OCI-LY1 (cell line): ENCODE measurements around the gene ARR3.

Experiments used
- H2AFZ ChIP-seq: fragments of 200-600 bp; sonication (generic), shearing (Covaris generic); 2 replicates; pipeline ENCODE4 v1.6.0; 2014; ENCODE audit warnings: antibody characterized with exemption, mild to moderate bottlenecking, low read length
- H3F3A ChIP-seq: fragments of 200-600 bp; sonication (generic), shearing (Covaris generic); 2 replicates; pipeline ENCODE4 v1.6.0; 2014; ENCODE audit warnings: mild to moderate bottlenecking, antibody characterized with exemption, low read length, moderate library complexity; ENCODE audit not compliant: insufficient read depth
- H3K27ac ChIP-seq: fragments of 200-600 bp; sonication (generic); 2 replicates; pipeline ENCODE4 v1.5.1; 2014; ENCODE audit warnings: low read length, mixed run types, mild to moderate bottlenecking, low read depth; ENCODE audit not compliant: poor library complexity, severe bottlenecking
- H3K27me3 ChIP-seq: fragments of 200-600 bp; sonication (generic); 2 replicates; pipeline ENCODE4 v1.6.0; 2014; ENCODE audit warnings: antibody characterized with exemption, mild to moderate bottlenecking, low read length, moderate library complexity; ENCODE audit not compliant: insufficient read depth
- H3K36me3 ChIP-seq: fragments of 200-600 bp; sonication (generic); 2 replicates; pipeline ENCODE4 v1.6.1; 2014; ENCODE audit warnings: mild to moderate bottlenecking, antibody characterized with exemption, low read length, moderate library complexity, mixed read lengths; ENCODE audit not compliant: insufficient read depth
- H3K4me1 ChIP-seq: fragments of 200-600 bp; sonication (generic); 2 replicates; pipeline ENCODE4 v1.5.1; 2014; ENCODE audit warnings: mild to moderate bottlenecking, low read length, moderate library complexity; ENCODE audit not compliant: insufficient read depth, severe bottlenecking
- H3K4me2 ChIP-seq: fragments of 200-600 bp; sonication (generic), shearing (Covaris generic); 2 replicates; pipeline ENCODE4 v1.6.1; 2014; ENCODE audit warnings: low read length
- H3K4me3 ChIP-seq: fragments of 200-600 bp; sonication (generic); 2 replicates; pipeline ENCODE4 v1.5.1; 2014; ENCODE audit warnings: low read length, low read depth, mild to moderate bottlenecking, mixed read lengths; ENCODE audit not compliant: poor library complexity, severe bottlenecking
- H3K79me2 ChIP-seq: fragments of 200-600 bp; shearing (Covaris generic); 2 replicates; pipeline ENCODE4 v1.6.1; 2016; ENCODE audit warnings: mixed run types, low read length, mixed read lengths; ENCODE audit not compliant: insufficient read depth
- H3K9ac ChIP-seq: fragments of 200-600 bp; sonication (generic), shearing (Covaris generic); 2 replicates; pipeline ENCODE4 v1.6.1; 2014; ENCODE audit warnings: mild to moderate bottlenecking, low read length, mixed read lengths
- H3K9me2 ChIP-seq: fragments of 200-600 bp; sonication (generic), shearing (Covaris generic); 2 replicates; pipeline ENCODE4 v1.6.1; 2014; ENCODE audit warnings: low read depth, mild to moderate bottlenecking, low read length, mixed read lengths
- H3K9me3 ChIP-seq: fragments of 200-600 bp; shearing (Covaris generic); 2 replicates; pipeline ENCODE4 v1.6.1; 2014; ENCODE audit warnings: low read length, mixed read lengths
- H4K20me1 ChIP-seq: fragments of 200-600 bp; sonication (generic), shearing (Covaris generic); 2 replicates; pipeline ENCODE4 v1.6.0; 2016; ENCODE audit warnings: mild to moderate bottlenecking, low read length; ENCODE audit not compliant: insufficient read depth
- CTCF ChIP-seq: fragments of 200-600 bp; sonication (generic), shearing (Covaris generic); IDR thresholded peaks from 2 replicates; pipeline ENCODE4 v1.5.1; 2017; ENCODE audit warnings: mild to moderate bottlenecking, antibody characterized with exemption, low read length, moderate library complexity, mixed read lengths
- EZH2 ChIP-seq: fragments of 200-600 bp; sonication (generic), shearing (Covaris generic); IDR thresholded peaks from 2 replicates; pipeline ENCODE4 v1.8.0; 2017; ENCODE audit warnings: borderline replicate concordance, mixed run types, mild to moderate bottlenecking, antibody characterized with exemption, low read length, moderate library complexity, mixed read lengths

Gene ARR3

GRCh38 chrX:70254909-70255308 is 13.2 kb upstream of the ARR3 start:
- H3K9ac ChIP-seq: no peak overlapping the region
- H3K9me2 ChIP-seq: no peaks in the 10 kb centered on the region
- no peaks in the 10 kb centered on the region for H3K27me3 ChIP-seq
- no peak overlapping the region for H2AFZ ChIP-seq
- H3K36me3 ChIP-seq: no peaks in the 10 kb centered on the region
- no peaks in the 10 kb centered on the region for H3K79me2 ChIP-seq
- H3K4me1 ChIP-seq: no peaks in the 10 kb centered on the region
- H3K4me3 ChIP-seq: no peak overlapping the region
- H3K4me2 ChIP-seq: no peak overlapping the region
- no peaks in the 10 kb centered on the region for H3F3A ChIP-seq
- no peaks in the 10 kb centered on the region for H3K9me3 ChIP-seq
- TF ChIP-seq CTCF (no peak), EZH2 (no peak)
- no peaks in the 10 kb centered on the region for H4K20me1 ChIP-seq
- H3K27ac ChIP-seq: no peak overlapping the region

GRCh38 chrX:70255452-70255851 is 12.7 kb upstream of the ARR3 start:
- H3K36me3 ChIP-seq: no peaks in the 10 kb centered on the region
- H3K9me3 ChIP-seq: no peaks in the 10 kb centered on the region
- no peak overlapping the region for H3K4me3 ChIP-seq
- H3K9ac ChIP-seq: no peak overlapping the region
- TF ChIP-seq CTCF (no peak), EZH2 (no peak)
- H4K20me1 ChIP-seq: no peaks in the 10 kb centered on the region
- no peak overlapping the region for H3K4me2 ChIP-seq
- H3F3A ChIP-seq: no peaks in the 10 kb centered on the region
- H2AFZ ChIP-seq: no peak overlapping the region
- no peaks in the 10 kb centered on the region for H3K9me2 ChIP-seq
- no peak overlapping the region for H3K27ac ChIP-seq
- no peaks in the 10 kb centered on the region for H3K79me2 ChIP-seq
- no peaks in the 10 kb centered on the region for H3K27me3 ChIP-seq
- no peaks in the 10 kb centered on the region for H3K4me1 ChIP-seq

- TF ChIP-seq EZH2 (no peak), CTCF (no peak)
- Histone ChIP-seq H3K4me1 (no peaks in the 10 kb centered on the region), H3K9me3 (no peaks in the 10 kb centered on the region), H3F3A (no peaks in the 10 kb centered on the region), H3K9me2 (no peaks in the 10 kb centered on the region), H3K27ac (no peak overlapping the region), H3K79me2 (no peaks in the 10 kb centered on the region), H3K9ac (no peak overlapping the region), H3K27me3 (no peaks in the 10 kb centered on the region), H3K4me3 (no peak overlapping the region), H3K4me2 (no peak overlapping the region), H2AFZ (no peak overlapping the region), H3K36me3 (no peaks in the 10 kb centered on the region), H4K20me1 (no peaks in the 10 kb centered on the region)
Measured at GRCh38 chrX:70257423-70258288, 10.5 kb upstream of the ARR3 start.
